Endometrium (tissue), 2 donors: ENCODE measurements around the gene HBA1.
"Not testable (repeated sequence)": the region's sequence is repeated elsewhere in the genome, so short reads cannot be mapped to it uniquely, and the experiment has no call there.

Experiments used
- FAIRE-seq: peaks from 2 replicates; lab custom pipeline; 2012; peaks lifted over from hg19 to GRCh38; lab: Jason Lieb, UNC
- donor health status: control.
- donor health status: control.

HBA1 gene

DNA sequence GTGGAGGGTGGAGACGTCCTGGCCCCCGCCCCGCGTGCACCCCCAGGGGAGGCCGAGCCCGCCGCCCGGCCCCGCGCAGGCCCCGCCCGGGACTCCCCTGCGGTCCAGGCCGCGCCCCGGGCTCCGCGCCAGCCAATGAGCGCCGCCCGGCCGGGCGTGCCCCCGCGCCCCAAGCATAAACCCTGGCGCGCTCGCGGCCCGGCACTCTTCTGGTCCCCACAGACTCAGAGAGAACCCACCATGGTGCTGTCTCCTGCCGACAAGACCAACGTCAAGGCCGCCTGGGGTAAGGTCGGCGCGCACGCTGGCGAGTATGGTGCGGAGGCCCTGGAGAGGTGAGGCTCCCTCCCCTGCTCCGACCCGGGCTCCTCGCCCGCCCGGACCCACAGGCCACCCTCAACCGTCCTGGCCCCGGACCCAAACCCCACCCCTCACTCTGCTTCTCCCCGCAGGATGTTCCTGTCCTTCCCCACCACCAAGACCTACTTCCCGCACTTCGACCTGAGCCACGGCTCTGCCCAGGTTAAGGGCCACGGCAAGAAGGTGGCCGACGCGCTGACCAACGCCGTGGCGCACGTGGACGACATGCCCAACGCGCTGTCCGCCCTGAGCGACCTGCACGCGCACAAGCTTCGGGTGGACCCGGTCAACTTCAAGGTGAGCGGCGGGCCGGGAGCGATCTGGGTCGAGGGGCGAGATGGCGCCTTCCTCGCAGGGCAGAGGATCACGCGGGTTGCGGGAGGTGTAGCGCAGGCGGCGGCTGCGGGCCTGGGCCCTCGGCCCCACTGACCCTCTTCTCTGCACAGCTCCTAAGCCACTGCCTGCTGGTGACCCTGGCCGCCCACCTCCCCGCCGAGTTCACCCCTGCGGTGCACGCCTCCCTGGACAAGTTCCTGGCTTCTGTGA is at the start of gene HBA1:
TSS of gene HBA1 (plus strand) at position 204 of the 906 bp plus-strand sequence. CDS start at position 241, 37 bp downstream.
- FAIRE-seq = not testable (repeated sequence)

DNA sequence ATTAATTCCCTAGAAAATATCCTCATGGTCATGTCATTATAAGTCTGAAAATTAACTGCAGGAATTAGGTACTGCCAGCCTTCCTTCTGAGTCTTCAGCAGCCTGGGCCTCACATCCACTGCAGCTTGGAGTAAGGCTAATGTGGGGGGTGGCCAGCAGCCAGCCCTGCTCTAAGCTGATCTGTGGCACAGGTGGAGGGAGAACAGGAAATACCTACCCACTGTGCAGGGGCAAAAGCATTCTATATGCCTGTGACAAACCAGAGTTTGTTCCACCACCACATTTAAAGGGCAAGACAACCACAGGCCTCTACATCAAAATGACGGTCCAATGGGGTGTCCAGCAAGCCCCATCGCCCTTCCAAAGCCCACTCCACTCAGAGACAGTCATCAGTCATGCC is 47.4 kb upstream of the HBA1 start:
- FAIRE-seq = no peak

DNA sequence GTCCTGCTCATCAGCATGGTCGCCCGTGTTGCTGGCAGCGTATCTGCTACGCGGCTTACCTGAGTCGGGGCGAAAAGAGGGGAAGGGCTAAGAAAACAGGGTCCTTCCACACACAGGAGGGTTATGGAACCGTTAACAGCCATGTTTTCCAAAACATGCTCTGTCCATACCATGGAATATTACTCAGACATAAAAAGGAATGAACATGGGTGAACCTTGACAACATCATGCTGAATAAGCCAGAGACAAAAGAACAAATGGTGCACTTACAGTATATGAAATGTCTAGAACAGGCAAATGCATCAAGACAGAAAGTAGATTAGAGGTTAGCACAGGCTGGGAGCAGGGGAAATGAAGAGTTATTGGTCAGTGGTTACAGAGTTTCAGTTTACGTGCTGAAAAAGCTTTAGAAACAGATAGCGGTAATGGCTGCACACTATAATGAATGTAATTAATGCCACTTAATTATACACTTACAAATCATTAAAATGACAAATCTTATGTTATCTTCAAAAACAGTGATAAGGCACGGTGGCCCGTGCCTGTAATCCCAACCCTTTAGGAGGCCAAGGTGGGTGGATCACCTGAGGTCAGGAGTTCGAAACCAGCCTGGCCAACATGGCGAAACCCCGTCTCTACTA is 45.8 kb upstream of the HBA1 start:
- no peak for FAIRE-seq

DNA sequence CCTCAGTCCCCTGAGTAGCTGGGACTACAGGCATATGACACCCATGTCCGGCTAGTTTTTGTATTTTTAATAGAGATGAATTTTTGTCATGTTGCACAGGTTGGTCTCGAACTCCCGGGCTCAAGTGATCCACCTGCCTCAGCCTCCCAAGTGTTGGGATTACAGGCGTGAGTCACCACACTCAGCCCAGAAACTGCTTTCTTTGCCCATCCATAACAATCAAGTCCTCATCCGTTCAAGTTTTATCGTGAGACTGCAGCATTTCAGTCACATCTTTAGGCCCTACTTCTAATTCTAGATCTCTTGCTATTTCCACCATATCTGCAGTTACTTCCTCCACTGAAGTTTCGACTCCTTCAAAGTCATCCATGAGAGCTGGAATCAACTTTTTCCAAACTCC is 44.4 kb upstream of the HBA1 start:
- FAIRE-seq = no peak

DNA sequence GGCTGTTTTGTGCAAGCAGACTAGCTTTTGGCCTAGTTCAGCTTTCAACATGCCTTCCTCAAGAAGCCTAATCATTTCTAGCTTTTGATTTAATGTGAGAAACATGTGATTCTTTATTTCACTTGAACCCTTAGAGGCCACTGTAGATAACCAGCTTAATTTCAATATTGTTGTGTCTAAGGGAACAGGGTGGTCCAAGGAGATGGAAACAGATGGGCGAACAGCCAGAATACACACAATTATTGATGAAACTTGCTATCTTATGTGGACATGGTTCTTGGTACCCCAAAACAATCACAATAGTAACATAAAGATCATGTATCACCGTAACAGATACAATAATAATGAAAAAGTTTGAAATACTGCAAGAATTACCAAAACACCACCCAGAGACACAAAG is 42.8 kb upstream of the HBA1 start:
- FAIRE-seq = no peak

DNA sequence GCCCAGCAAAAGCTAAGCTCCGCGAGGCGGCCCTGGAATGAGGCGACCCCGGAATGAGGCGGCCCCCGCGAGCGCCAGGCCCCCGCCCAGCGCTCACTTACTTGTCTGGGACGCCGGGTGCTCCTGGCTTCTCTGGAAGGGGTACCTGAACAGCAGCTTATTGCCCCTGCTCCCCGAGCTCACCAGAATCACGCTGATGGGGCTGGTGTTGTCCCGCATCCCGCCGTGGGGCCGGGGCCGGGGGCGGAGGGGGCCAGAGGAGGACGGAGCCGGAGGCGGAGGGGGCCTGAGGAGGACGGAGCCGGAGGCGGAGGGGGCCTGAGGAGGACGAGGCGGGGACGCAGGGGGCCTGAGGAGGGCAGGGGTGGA is 38.4 kb upstream of the HBA1 start:
- no peak for FAIRE-seq

DNA sequence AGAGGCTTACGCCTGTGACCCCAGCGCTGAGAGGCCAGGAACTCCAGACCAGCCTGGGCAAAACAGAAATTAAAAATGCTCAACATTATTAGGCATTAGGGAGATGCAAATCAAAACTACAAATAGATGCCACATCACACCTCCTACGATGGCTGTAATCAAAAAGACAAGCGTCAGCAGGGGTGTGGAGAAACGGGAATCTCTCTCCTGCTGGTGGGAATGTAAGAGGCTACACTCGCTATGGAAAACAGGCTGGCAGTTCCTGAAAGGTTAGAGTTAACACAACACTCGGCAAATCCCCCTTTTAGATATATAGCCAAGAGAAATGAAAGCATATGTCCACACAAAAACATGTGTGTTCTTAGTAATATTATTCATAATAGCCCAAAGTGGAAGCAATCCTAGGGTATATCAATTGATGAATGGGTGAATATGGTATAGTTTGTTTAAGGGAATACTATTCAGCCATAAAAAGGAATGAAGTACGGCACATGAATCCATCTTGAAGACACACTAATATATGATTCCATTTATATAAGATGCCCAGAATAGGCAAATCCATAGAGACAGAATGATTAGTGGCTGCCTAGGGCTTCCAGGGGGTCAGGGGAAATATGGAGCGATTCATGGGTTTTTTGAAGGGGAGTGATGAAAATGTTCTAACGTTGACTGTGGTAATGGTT is 36.2 kb upstream of the HBA1 start:
- no peak for FAIRE-seq

DNA sequence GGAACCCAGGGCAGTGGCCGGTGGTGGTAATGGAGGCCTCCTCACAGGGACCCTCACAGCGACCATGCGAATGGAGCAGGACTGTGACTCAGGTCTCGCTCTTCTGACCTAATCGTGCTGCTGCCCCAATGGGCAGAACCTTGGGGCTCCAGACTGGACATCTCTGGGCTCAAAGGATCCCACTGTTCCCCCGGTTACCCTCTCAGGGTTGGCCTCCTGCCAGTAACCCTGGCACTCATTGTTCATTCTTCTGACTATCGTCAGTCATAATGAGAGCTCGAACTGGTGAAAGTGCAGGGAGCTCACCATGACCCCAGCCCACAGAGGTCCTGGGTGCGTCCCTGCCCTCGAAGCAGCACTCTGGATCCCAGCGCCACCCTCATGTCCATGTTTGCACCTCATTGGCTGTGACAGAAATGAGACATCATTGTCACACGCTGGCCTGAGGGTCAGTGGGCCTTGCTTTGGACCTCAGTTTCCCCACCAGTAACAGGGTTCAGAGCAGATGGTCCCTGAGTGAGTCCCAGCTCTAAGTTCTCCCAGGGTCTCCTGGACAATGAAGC is 34.0 kb upstream of the HBA1 start:
- FAIRE-seq = no peak

DNA sequence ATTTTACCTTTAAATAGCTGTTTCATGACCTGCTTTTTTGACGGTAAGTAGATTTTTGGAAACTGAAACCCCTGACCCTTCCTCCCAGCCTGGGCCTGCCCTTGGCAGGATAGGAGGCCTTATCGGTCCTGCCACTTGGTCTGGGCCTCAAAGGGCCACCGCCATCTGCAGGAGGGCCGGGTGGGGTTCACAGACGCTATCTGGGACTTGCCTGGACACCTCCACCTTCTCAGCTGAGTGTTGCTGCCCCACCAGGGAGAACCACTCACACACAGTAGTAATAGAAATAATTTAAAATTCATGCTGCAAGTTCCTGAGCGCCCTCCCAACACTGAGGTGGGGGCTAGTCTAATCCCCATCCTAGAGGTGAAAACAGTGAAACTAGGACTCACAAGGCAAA is 33.4 kb upstream of the HBA1 start:
- FAIRE-seq = no peak

DNA sequence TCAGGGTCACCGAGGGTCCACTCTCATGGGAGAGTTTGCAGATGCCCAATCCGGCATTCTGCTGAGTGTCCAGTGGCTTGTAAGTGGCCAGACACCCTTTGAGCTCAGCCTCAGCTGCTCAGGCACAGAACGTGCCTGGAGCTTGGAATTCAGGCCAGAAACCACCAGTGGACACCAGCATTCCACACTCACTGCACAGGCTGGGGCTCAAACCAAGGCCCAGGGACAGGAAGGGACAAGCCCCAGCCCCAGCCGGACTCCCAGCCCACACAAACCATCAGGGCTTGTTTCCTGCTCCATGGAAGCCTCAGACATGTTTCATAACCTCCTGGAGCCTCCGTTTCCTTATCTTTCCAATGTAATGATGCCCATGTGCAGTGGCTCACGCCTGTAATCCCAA is 33.0 kb upstream of the HBA1 start:
- FAIRE-seq = no peak

DNA sequence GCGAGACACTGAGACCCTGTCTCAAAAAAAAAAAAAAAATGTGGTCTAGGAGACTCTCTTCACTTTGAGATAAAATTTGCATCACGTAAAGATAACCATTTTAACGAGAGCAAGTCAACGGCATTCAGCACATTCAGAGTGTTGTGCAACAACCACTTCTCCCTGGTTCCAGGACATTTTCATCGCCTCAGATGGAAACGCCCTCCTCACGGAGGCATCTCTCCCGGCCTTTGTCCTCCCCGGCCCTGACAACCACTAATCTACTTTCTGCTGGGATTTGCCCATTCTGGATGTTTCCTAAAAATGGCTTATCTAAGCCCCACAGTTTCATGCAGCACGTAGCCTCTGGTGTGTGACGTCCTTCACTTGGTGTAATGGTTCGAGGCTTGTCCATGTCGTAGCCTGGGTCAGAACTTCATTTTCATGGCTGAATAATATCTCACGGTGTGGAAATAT is 31.7 kb upstream of the HBA1 start:
- FAIRE-seq = no peak

DNA sequence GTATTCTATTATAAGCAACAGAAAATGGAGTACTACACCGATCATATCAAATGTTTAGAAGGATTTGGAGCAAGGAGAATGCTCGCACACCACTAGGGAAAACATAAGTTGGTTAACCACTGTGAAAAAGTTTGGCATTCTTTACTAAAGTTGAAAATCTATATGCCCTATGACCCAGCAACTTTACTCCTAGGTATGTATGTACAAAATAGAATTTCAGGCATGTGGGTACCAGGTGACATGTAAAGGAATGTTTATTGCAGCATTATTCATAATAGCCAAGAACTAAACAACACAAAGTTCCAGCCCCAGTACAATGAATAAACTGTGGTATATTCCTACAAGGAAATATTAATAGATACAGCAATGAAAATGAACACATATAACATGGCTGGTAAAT is 29.8 kb upstream of the HBA1 start:
- no peak for FAIRE-seq

DNA sequence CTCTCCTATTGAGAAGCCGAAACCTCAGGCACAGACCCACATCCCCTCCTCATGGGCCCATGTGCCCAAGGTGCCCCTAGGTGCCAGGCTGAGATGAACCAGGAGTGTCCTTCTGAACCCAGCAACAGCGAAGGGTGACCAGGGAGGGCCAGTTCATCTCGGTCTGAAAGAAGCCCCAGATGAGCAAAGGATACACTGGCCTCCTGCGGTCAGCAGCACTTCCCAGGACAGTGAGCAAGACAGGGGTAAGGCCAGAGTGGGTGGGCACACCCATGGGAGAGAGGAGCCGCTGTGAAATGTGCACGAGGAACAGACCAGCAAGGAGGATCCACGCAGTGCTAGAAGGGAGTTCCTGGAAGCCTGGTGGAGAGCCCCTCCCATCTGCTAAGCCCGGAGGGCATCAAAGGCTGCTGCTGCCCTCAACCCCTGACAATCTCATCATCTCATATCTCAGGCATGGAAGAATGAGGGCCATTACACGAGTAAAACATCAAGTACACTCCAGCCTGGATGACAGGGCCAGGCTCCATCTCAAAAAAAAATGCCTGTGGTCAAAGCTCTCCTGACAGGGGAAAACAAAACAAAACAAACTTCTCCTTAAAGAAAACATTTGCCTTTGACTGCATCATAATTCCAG is 27.3 kb upstream of the HBA1 start:
- FAIRE-seq = no peak

DNA sequence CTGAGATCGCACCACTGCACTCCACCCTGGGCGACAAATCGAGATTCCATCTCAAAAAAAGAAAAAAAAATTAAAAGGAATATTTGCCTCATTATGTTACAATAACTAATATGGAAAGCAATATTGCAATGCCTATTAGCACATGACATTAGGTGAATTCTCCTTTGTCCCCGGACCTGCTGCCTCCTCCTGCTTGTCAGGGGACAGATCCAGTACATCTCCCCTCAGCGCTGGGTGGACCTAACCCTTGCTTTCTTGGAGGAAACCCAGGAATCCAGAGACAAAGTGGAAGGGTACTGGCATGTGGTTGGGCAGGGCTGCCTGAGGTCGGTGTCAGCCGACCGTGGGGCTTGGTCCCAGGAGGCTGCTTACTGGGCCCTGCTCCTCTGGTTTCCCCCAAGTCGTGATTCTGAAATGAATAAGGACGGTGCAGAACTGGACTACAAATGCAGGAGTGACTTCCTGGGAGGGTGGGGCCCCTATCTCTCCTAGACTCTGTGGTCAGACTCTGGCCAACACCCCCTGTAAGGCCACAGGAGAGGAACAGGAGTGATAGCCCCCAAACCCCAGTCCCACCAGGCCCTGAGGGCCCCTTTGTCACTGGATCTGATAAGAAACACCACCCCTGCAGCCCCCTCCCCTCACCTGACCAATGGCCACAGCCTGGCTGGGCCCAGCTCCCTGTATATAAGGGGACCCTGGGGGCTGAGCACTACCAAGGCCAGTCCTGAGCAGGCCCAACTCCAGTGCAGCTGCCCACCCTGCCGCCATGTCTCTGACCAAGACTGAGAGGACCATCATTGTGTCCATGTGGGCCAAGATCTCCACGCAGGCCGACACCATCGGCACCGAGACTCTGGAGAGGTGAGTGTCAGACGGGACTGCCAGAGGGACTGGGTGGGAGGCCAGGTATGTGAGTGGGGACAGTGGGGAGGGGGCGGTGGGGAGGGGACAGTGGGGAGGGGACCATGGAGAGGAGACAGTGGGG is 24.0 kb upstream of the HBA1 start, which contains the start of gene HBZ:
TSS of gene HBZ (plus strand) at position 504 of the 988 bp plus-strand sequence. CDS start at position 770, 266 bp downstream.
- FAIRE-seq = no peak

DNA sequence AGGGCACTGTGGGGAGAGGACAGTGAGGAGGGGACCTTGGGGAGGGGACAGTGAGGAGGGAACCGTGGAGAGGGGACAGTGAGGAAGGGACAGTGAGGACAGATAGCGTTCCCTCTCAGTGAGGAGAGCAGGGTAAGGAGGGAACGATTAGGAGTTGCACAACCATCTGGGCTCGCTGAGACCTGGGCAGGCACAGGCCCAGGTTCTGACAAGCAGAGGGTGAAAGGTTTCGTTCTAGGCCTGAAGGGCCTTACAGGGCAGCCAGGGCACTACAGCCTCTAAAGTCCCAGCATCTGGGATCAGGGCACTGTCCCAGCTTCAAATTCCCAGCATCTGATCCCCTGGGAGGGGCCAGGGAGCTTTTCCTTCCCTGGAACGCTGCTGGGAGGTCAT is 23.4 kb upstream of the HBA1 start:
- not testable (repeated sequence) for FAIRE-seq

DNA sequence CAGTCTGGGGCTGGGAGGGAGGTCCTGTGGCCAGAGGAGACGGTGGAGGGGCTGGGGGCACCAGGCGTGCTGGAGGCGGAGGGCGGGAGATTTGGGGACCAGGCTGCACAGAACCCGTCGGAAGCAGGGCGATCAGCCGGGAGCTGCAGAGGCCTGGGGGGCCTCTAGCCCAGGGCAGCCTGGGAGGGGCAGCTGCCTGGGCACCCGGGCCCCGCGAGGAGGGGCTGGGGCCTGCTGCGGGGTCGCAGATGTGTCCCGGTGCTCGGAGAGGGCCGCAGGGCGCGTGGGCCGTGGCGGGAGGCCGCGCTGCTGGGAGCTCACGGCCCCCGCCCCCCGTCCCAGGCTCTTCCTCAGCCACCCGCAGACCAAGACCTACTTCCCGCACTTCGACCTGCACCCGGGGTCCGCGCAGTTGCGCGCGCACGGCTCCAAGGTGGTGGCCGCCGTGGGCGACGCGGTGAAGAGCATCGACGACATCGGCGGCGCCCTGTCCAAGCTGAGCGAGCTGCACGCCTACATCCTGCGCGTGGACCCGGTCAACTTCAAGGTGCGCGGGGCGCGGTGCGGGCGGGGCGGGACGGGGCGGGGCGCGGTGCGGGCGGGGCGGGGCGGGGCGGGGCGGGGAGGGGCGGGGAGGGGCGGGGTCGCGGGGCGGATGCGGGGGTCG is 22.8 kb upstream of the HBA1 start:
- not testable (repeated sequence) for FAIRE-seq

DNA sequence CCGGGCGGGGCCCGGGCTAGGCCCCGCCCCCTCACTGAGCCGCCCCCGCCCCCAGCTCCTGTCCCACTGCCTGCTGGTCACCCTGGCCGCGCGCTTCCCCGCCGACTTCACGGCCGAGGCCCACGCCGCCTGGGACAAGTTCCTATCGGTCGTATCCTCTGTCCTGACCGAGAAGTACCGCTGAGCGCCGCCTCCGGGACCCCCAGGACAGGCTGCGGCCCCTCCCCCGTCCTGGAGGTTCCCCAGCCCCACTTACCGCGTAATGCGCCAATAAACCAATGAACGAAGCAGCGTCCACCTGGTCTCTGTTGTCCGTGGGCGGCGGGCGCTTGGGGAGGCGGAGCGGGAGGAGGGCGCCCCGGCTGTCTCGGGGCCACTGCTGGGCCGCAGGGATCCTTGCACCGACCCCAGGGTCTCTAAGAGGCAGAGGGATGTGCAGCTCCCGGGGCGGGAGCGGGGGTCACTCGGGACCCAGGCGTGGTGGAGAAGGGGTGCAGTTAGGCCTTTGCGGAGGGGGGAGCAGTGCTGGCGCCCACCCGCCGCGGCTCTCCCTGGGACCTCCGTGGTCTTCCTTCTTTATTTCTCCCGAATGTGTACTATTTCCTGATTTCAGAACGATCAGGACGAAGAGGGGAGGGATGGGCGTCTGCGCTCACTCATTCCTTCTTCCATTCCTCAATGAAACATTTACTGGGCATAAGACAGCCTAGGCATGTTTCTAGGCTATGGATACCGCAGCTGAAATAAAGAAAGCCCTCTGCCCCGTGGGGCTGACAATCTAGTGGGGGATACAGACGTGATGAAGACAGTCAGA is 22.1 kb upstream of the HBA1 start:
- no peak for FAIRE-seq

DNA sequence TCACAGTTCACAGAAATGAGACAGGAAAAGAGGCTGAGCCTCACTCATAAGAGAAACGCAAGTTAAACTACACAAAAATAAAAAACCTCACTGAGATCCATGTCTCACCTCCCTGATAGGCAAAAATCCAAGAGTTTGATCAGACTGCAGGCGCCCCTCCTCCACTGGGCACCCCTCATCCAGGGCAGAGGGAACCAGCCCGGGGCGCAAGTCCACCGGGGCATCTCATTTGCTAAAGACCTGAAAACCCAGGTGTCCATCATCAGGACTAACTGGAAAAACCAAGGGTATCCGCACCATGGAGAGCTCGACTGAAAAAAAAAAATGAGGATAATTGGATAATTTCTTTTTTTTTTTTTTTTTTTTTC is 21.5 kb upstream of the HBA1 start:
- FAIRE-seq = no peak

DNA sequence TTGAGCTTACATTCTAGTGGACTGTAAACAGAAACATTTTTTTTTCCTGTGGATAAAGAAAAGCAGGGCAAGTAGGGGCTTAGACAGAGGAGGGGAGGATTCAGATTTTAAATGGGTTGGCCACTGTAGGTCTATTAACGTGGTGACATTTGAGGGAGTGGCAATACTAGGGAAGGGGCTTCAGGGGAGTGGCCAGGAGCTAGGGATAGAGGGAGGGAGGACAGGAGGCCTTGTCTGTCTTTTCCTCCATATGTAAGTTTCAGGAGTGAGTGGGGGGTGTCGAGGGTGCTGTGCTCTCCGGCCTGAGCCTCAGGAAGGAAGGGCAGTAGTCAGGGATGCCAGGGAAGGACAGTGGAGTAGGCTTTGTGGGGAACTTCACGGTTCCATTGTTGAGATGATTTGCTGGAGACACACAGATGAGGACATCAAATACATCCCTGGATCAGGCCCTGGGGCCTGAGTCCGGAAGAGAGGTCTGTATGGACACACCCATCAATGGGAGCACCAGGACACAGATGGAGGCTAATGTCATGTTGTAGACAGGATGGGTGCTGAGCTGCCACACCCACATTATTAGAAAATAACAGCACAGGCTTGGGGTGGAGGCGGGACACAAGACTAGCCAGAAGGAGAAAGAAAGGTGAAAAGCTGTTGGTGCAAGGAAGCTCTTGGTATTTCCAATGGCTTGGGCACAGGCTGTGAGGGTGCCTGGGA is 17.2 kb upstream of the HBA1 start:
- FAIRE-seq = no peak
